ENCODE measurements around the gene SPESP1.

Gene SPESP1

GRCh38 chr15:68993276-68993675, 63.0 kb downstream of the SPESP1 start:
- no peak for DNase-seq

DNA sequence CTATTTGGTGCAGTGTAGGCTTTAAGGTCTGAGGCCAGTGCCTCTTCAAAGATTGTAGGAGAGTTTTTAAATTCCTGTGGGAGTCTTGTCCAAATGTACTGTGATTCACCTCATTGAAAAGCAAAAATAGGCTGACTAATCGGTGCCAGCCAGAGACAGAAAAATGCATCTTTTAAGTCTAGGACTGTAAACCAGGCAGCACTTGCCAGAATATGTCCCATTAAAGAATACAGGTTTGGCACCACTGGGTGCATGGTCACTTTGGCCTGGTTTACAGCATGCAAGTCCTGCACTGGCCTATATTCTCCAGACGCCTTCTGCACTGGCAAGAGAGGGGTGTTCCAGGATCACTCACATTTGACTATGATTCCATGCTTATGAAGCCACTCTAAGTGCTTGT, 63.8 kb downstream of the SPESP1 start:
- DNase-seq, result no peak

DNA sequence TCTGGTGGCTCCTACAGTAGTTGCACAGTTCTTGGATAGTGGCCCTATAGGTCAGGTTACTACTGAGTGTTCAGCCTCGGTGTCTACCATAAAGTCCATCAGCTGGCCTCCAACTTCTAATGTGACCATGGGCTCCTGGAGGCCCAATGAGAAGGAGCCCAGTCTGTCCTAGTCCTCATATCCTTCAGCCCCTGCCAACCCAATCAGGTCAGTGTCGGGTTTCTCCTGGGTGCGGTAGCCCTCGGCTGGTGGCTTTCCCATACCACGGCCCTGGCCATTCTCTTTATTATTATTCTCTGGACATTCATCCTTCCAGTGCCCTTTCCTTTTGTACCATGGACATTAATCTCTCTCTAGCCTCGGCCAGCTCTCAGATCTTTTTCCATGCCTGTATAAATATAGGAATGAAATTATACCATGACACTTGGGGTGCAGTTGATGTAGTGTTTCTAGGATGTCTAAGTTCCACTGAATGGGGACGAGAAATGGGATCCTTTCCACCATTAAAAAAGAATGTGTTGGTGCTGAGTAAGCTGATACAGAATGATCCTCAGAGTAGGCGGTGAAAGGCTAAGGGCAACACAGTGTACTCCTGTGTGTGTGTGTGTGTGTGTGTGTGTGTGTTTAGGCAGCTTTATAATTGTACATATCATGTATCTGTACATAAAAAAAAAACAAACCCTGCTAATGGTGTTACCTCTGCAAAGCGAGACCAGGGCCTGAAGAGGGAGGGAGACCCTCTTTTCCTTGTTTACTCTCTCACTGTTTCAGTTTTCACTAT, 64.8 kb downstream of the SPESP1 start:
- no peak for DNase-seq
